Mesenchymal stem cell (in vitro differentiated cells and primary cell): Measurements from ENCODE around the gene PARVB.

Source experiments
- DNase-seq: peaks from one replicate; pipeline ENCODE4 v3.0.0-alpha.2; 2013
- H2AFZ ChIP-seq: one replicate; pipeline ENCODE4 v1.6.1; 2013; ENCODE audit warnings: low read depth, mild to moderate bottlenecking, control low read depth, inconsistent platforms, low read length, moderate library complexity
- H2AK5ac ChIP-seq: 2 replicates; pipeline ENCODE4 v1.6.1; 2013; ENCODE audit warnings: low read length, moderate library complexity, mild to moderate bottlenecking, inconsistent platforms; ENCODE audit not compliant: severe bottlenecking
- H2BK120ac ChIP-seq: one replicate; pipeline ENCODE4 v1.6.1; 2013; ENCODE audit warnings: low read depth, mild to moderate bottlenecking, inconsistent platforms, low read length, moderate library complexity
- H2BK12ac ChIP-seq, 2 experiments: one replicate each; pipeline ENCODE4 v1.6.1; 2013; ENCODE audit warnings: inconsistent platforms in 2 of 2, low read length in 2 of 2, mild to moderate bottlenecking in 2 of 2, moderate library complexity in 2 of 2, control low read depth in 1 of 2
- H2BK15ac ChIP-seq: one replicate; pipeline ENCODE4 v1.6.1; 2013; ENCODE audit warnings: mild to moderate bottlenecking, low read depth, inconsistent platforms; ENCODE audit not compliant: poor library complexity, severe bottlenecking
- H2BK5ac ChIP-seq: 2 replicates; pipeline ENCODE4 v1.6.1; 2013; ENCODE audit warnings: low read depth, mild to moderate bottlenecking, low read length, control low read depth, inconsistent platforms; ENCODE audit not compliant: poor library complexity, severe bottlenecking
- H3K14ac ChIP-seq, 2 experiments: one replicate each; pipeline ENCODE4 v1.6.1; 2013; ENCODE audit warnings: inconsistent platforms in 2 of 2, low read length in 2 of 2, control low read depth in 1 of 2, mild to moderate bottlenecking in 1 of 2, moderate library complexity in 1 of 2
- H3K18ac ChIP-seq, 2 experiments: one replicate each; pipeline ENCODE4 v1.6.1; 2013; ENCODE audit warnings: inconsistent platforms in 2 of 2, low read length in 2 of 2, control low read depth in 1 of 2, low read depth in 1 of 2, mild to moderate bottlenecking in 1 of 2
- H3K23ac ChIP-seq, 2 experiments: one replicate each; pipeline ENCODE4 v1.6.1; 2013; ENCODE audit warnings: inconsistent platforms in 2 of 2, low read length in 2 of 2, mild to moderate bottlenecking in 2 of 2, moderate library complexity in 2 of 2, control low read depth in 1 of 2
- H3K27ac ChIP-seq: 2 replicates; pipeline ENCODE4 v1.5.1; 2013; ENCODE audit warnings: mild to moderate bottlenecking, moderate library complexity, low read length, control low read depth, inconsistent platforms; ENCODE audit not compliant: poor library complexity, severe bottlenecking
- H3K27me3 ChIP-seq, 2 experiments: 2 replicates each; pipeline versions ENCODE4 v1.6.1 to v1.7.0; 2013; ENCODE audit warnings: low read length in 2 of 2, mild to moderate bottlenecking in 2 of 2, moderate library complexity in 2 of 2, control low read depth in 1 of 2, inconsistent platforms in 1 of 2; ENCODE audit not compliant: control insufficient read depth in 1 of 2, insufficient read depth in 1 of 2
- H3K36me3 ChIP-seq, 2 experiments: 2 replicates each; pipeline versions ENCODE4 v1.6.1 to v1.7.0; 2013; ENCODE audit warnings: low read length in 2 of 2, control low read depth in 1 of 2, inconsistent platforms in 1 of 2, low read depth in 1 of 2, mild to moderate bottlenecking in 1 of 2; ENCODE audit not compliant: insufficient read depth in 2 of 2, control insufficient read depth in 1 of 2
- H3K4ac ChIP-seq, 2 experiments: one replicate each; pipeline ENCODE4 v1.6.1; 2013; ENCODE audit warnings: inconsistent platforms in 2 of 2, low read length in 2 of 2, mild to moderate bottlenecking in 2 of 2, moderate library complexity in 2 of 2, control low read depth in 1 of 2, low read depth in 1 of 2
- H3K4me1 ChIP-seq: 2 replicates; pipeline ENCODE4 v1.6.1; 2013; ENCODE audit warnings: low read depth, low read length, control low read depth; ENCODE audit not compliant: control insufficient read depth, insufficient read depth
- H3K4me2 ChIP-seq: 2 replicates; pipeline ENCODE4 v1.6.1; 2013; ENCODE audit warnings: low read length, mild to moderate bottlenecking, inconsistent platforms; ENCODE audit not compliant: poor library complexity, severe bottlenecking
- H3K4me3 ChIP-seq, 2 experiments: 2 replicates each; pipeline versions ENCODE4 v1.5.1 to v1.7.0; 2013; ENCODE audit warnings: low read length in 2 of 2, mild to moderate bottlenecking in 2 of 2, control low read depth in 1 of 2, low read depth in 1 of 2; ENCODE audit not compliant: insufficient read depth in 1 of 2
- H3K79me1 ChIP-seq: replicated peaks from 2 replicates; pipeline ENCODE4 v1.6.1; 2013; ENCODE audit warnings: mild to moderate bottlenecking, control low read depth, low read length, inconsistent platforms; ENCODE audit not compliant: poor library complexity, severe bottlenecking
- H3K9ac ChIP-seq: 2 replicates; pipeline ENCODE4 v1.7.0; 2013; ENCODE audit warnings: mild to moderate bottlenecking, low read length, moderate library complexity
- H3K9me3 ChIP-seq: 2 replicates; pipeline ENCODE4 v1.7.0; 2013; ENCODE audit warnings: mild to moderate bottlenecking, low read length; ENCODE audit not compliant: control insufficient read depth
- H4K8ac ChIP-seq: one replicate; pipeline ENCODE4 v1.6.1; 2013; ENCODE audit warnings: inconsistent platforms, mild to moderate bottlenecking, low read length, moderate library complexity
- H4K91ac ChIP-seq: one replicate; pipeline ENCODE4 v1.6.1; 2013; ENCODE audit warnings: mild to moderate bottlenecking, low read length, inconsistent platforms
- WGBS: methylation state at CpG from one replicate; pipeline ENCODE4 v1.1.7; 2013; ENCODE audit warnings: mixed read lengths; 5-methylcytosine and 5-hydroxymethylcytosine counted together

Gene PARVB

DNA sequence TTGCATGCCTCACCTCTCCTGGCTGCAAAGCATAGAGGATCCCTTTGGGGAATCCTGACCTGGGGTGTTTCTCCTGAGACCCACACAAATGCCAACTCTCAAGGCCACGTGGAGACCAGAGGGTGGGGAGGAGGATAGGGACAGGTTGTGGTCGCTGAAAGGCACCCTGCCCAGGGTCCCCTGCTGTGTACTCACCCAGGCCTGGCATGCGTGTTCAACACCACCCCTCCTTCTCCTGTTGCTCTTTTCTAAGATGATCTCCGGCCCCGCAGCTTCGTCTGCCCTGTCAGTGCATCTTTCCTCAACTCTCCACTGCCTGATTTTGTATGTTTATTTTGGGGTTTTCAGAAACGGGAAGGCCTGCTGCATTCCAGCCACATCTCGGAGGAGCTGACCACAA lies 112.0 kb downstream of the PARVB start:
- no peak overlapping the region for H3K9ac ChIP-seq
- no peak overlapping the region for H3K4ac ChIP-seq
- H3K4me2 ChIP-seq, result no peak overlapping the region
- 94% methylated on average over 8 of the region's 8 CpGs for WGBS
- DNase-seq, result no peak
- peaks cover 6 to 74% of the 10 kb centered on the region in 2 experiments for H3K36me3 ChIP-seq
- H4K91ac ChIP-seq, result no peak overlapping the region
- no peaks in the 10 kb centered on the region for H3K79me1 ChIP-seq
- H3K27me3 ChIP-seq, result peaks cover 0 to 3% of the 10 kb centered on the region in 2 experiments
- H3K4me1 ChIP-seq, result no peaks in the 10 kb centered on the region
- H3K4me3 ChIP-seq, result no peak overlapping the region
- H3K23ac ChIP-seq, result no peak overlapping the region
- H3K9me3 ChIP-seq, result peaks cover 18% of the 10 kb centered on the region
- H3K14ac ChIP-seq, result no peak overlapping the region
- no peak overlapping the region for H3K27ac ChIP-seq
- no peak overlapping the region for H4K8ac ChIP-seq
- H2BK120ac ChIP-seq, result no peak overlapping the region
- H2BK12ac ChIP-seq, result no peak overlapping the region
- no peak overlapping the region for H2BK15ac ChIP-seq
- no peak overlapping the region for H2AK5ac ChIP-seq
- H2AFZ ChIP-seq, result no peak overlapping the region
- no peak overlapping the region for H3K18ac ChIP-seq
- H2BK5ac ChIP-seq, result no peak overlapping the region

DNA sequence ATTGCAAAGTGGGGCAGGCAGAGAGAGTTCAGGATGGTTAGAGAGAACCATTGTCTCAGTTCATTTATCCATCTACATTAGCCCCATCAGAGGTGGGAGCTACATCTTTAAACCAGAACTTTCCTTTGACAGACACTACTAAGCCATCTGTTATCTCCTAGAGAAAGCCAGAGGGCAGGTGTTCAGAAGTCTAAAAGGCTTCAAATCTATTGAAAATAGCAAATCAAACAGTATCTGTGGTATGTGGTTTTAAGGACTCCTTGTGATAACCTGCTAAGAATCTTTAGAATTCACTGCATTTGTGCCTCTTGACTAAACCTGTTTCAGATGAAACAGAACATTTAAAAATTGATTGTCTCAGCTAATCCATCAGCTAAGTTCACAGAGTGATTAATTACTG lies 112.7 kb downstream of the PARVB start:
- H2BK12ac ChIP-seq, result no peak overlapping the region
- H3K9ac ChIP-seq, result no peak overlapping the region
- no peaks in the 10 kb centered on the region for H3K79me1 ChIP-seq
- H2BK5ac ChIP-seq, result no peak overlapping the region
- H3K4me3 ChIP-seq, result no peak overlapping the region
- no peak overlapping the region for H2BK120ac ChIP-seq
- H2AFZ ChIP-seq, result no peak overlapping the region
- H4K8ac ChIP-seq, result no peak overlapping the region
- H3K4me2 ChIP-seq, result no peak overlapping the region
- DNase-seq, result no peak
- no peak overlapping the region for H3K27ac ChIP-seq
- H3K27me3 ChIP-seq, result peaks cover 0 to 3% of the 10 kb centered on the region in 2 experiments
- no peak overlapping the region for H4K91ac ChIP-seq
- no peaks in the 10 kb centered on the region for H3K4me1 ChIP-seq
- H3K14ac ChIP-seq, result no peak overlapping the region
- no peak overlapping the region for H2BK15ac ChIP-seq
- H3K36me3 ChIP-seq, result peaks cover 6 to 72% of the 10 kb centered on the region in 2 experiments
- H3K18ac ChIP-seq, result no peak overlapping the region
- no peak overlapping the region for H2AK5ac ChIP-seq
- no peak overlapping the region for H3K4ac ChIP-seq
- H3K9me3 ChIP-seq, result peaks cover 18% of the 10 kb centered on the region
- no peak overlapping the region for H3K23ac ChIP-seq

DNA sequence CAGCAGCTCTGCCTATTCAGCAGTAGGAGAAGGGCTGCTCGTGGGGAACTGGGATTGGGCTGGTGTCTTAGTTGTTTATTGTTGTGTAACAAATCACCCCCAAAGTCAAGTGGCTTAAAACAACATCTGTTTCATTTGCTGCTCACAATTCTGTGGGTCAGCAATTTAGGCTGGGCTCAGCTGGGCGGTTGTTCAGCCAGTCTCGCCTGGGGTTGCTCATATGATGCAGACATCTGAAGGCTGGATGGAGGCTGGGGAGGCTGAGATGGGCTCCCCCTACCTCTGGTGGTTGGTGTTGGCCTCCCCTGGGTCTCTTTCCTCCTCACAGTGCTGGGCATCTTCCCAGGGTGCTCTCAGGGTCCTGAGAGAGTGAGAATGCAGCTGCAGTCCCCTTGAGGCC lies 113.3 kb downstream of the PARVB start:
- Histone ChIP-seq H3K4me3 (peak overlapping the region in 1 of 2 experiments; percentile 7), H3K9me3 (peaks cover 18% of the 10 kb centered on the region), H3K4ac (no peak overlapping the region), H2BK12ac (no peak overlapping the region), H2AK5ac (no peak overlapping the region), H3K18ac (no peak overlapping the region), H2BK120ac (no peak overlapping the region), H3K27ac (no peak overlapping the region), H3K36me3 (peaks cover 6 to 66% of the 10 kb centered on the region in 2 experiments), H4K91ac (no peak overlapping the region), H3K27me3 (peaks cover 0 to 3% of the 10 kb centered on the region in 2 experiments), H3K4me2 (no peak overlapping the region), H2AFZ (no peak overlapping the region), H3K79me1 (no peaks in the 10 kb centered on the region), H4K8ac (no peak overlapping the region), H3K14ac (no peak overlapping the region), H3K9ac (no peak overlapping the region), H2BK15ac (no peak overlapping the region), H2BK5ac (no peak overlapping the region), H3K23ac (no peak overlapping the region), H3K4me1 (no peaks in the 10 kb centered on the region)
- DNase-seq, result no peak
- 91% methylated on average over 2 of the region's 3 CpGs for WGBS

DNA sequence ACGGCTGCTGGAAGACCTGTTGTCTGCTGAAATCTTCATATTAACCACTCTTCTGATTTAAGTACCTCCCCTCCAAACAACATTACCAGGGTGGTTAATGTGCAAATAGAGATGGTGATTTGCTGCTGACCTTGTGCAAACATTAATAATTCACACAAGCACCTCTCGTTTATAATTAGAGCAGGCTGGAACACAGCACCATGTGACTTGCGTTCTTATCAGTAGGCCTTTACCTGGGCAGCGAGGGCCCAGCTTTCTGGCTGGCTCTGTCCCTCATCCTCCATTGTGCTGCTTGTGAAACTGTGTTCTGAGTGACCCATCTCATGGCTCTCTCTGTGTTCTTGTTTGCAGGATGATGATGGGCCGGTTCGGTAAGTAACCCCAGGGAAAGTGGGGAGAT lies 115.7 kb downstream of the PARVB start:
- Histone ChIP-seq H3K4ac (no peak overlapping the region), H3K14ac (no peak overlapping the region), H2BK5ac (no peak overlapping the region), H3K36me3 (peaks cover 6 to 54% of the 10 kb centered on the region in 2 experiments), H4K8ac (no peak overlapping the region), H3K23ac (no peak overlapping the region), H2AK5ac (no peak overlapping the region), H3K27ac (no peak overlapping the region), H3K9ac (no peak overlapping the region), H2BK120ac (no peak overlapping the region), H2BK15ac (no peak overlapping the region), H3K18ac (no peak overlapping the region), H3K9me3 (peaks cover 18% of the 10 kb centered on the region), H3K4me3 (no peak overlapping the region), H3K4me1 (peaks cover 2% of the 10 kb centered on the region), H2BK12ac (no peak overlapping the region), H2AFZ (no peak overlapping the region), H3K27me3 (peaks cover 0 to 3% of the 10 kb centered on the region in 2 experiments), H3K4me2 (no peak overlapping the region), H3K79me1 (no peaks in the 10 kb centered on the region), H4K91ac (no peak overlapping the region)
- no peak for DNase-seq
- 96% methylated on average over 5 of the region's 6 CpGs for WGBS
